ENCODE results near the gene MAP3K7. TPM values are rescaled to one million over a fixed set of nuclear protein-coding genes. Genes with fewer than 3 reads are reported as not detected.

Gene MAP3K7
- total and polyA plus RNA-seq, 2 experiments from 2014 or later: 33.2 to 47.1 TPM

DNA sequence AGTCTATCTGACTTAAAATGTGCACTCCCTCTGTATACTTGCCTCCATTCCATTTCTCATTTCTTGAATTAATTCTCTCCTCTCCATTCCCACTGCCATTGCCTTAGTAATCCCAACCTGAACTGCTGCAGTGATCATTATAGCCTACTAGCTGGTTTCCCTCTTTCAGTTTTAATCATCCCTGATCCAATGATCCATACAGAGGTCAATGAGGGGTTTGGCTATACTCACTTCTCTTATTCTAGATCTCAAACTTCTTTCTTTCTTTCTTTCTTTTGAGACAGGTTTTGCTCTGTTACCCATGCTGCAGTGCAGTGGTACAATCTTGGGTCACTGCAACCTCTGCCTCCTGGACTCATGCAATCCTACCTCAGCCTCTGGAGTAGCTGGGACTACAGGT, 17.6 kb downstream of the MAP3K7 start:
- no peak overlapping the region for H2AFZ ChIP-seq
- ATAC-seq (no peak), DNase-seq (ENCODE audit: low spot score) (no peak)
- H3K4me1 Mint-ChIP-seq: no peaks in the 10 kb centered on the region
- H3K27me3 Mint-ChIP-seq (ENCODE audit: insufficient read depth, low read depth, poor library complexity): no peaks in the 10 kb centered on the region
- H3K9me3 Mint-ChIP-seq: peaks cover 5% of the 10 kb centered on the region; the same call in 1 of the 3 replicates
- no peak overlapping the region for H3K27ac Mint-ChIP-seq
- no peak overlapping the region for H3K27ac ChIP-seq (ENCODE audit: low read depth)
- no peak overlapping the region for H3K4me3 ChIP-seq
- H3K4me2 ChIP-seq: no peak overlapping the region
- no peaks in the 10 kb centered on the region for H3K9me2 ChIP-seq (ENCODE audit: insufficient read depth)
- no peaks in the 10 kb centered on the region for H3F3A ChIP-seq (replicated peaks; ENCODE audit: low read depth)
- no peak overlapping the region for H3K4me3 Mint-ChIP-seq
- H3K4me1 ChIP-seq (ENCODE audit: insufficient read depth): no peaks in the 10 kb centered on the region
- H4K20me1 ChIP-seq (replicated peaks; ENCODE audit: insufficient read depth): peaks cover 15% of the 10 kb centered on the region
- H3K36me3 Mint-ChIP-seq (ENCODE audit: low read depth): peaks cover 51% of the 10 kb centered on the region
- peaks cover 70% of the 10 kb centered on the region for H3K79me2 ChIP-seq (replicated peaks; ENCODE audit: insufficient read depth)
- H3K36me3 ChIP-seq (ENCODE audit: insufficient read depth): peaks cover 11% of the 10 kb centered on the region; the same call in 1 of the 2 replicates
- H3K27me3 ChIP-seq (ENCODE audit: insufficient read depth): no peaks in the 10 kb centered on the region
- TF ChIP-seq POLR2AphosphoS5 (IDR thresholded peaks at IDR 0.05; ENCODE audit: low read depth) (no peak), REST (IDR thresholded peaks at IDR 0.05; ENCODE audit: unreplicated experiment) (no peak), ZNF114 (CRISPR knock-in tag; IDR thresholded peaks at IDR 0.05) (no peak), NANOG (IDR thresholded peaks at IDR 0.05; ENCODE audit: borderline replicate concordance) (no peak), EZH2 (IDR thresholded peaks at IDR 0.05; ENCODE audit: low read depth, unreplicated experiment) (no peak), ZNF462 (CRISPR knock-in tag; IDR thresholded peaks at IDR 0.05) (no peak), ZNF331 (CRISPR knock-in tag; IDR thresholded peaks at IDR 0.05; ENCODE audit: low read depth) (no peak), CTCF (conservative IDR thresholded peaks at IDR 0.05; ENCODE audit: low read depth in 2 of 2) (no peak), CREB1 (CRISPR knock-in tag; IDR thresholded peaks at IDR 0.05; ENCODE audit: low read depth) (no peak), EZH2phosphoT487 (IDR thresholded peaks at IDR 0.05; ENCODE audit: unreplicated experiment) (no peak), STAT1 (IDR thresholded peaks at IDR 0.05; ENCODE audit: unreplicated experiment) (no peak), JUNB (IDR thresholded peaks at IDR 0.05; ENCODE audit: unreplicated experiment) (no peak)
- TF ChIP-seq, protein P1, sequence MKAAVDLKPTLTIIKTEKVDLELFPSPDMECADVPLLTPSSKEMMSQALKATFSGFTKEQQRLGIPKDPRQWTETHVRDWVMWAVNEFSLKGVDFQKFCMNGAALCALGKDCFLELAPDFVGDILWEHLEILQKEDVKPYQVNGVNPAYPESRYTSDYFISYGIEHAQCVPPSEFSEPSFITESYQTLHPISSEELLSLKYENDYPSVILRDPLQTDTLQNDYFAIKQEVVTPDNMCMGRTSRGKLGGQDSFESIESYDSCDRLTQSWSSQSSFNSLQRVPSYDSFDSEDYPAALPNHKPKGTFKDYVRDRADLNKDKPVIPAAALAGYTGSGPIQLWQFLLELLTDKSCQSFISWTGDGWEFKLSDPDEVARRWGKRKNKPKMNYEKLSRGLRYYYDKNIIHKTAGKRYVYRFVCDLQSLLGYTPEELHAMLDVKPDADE (IDR thresholded peaks at IDR 0.05): no peak

All from GM23338 (cell line).